CD4-positive, alpha-beta T cell (primary cell): Measurements from ENCODE around the gene TARM1. TPM values are rescaled to one million over a fixed set of nuclear protein-coding genes. Genes with fewer than 3 reads are reported as not detected.
"Not testable (repeated sequence)": the region's sequence is repeated elsewhere in the genome, so short reads cannot be mapped to it uniquely, and the experiment has no call there.

Experiments used
- ATAC-seq: fragments of 200-7000 bp; cut with Tn5 transposase; one replicate; pipeline ENCODE4 v1.10.0; 2022; ENCODE audit warnings: mild to moderate bottlenecking; ENCODE audit not compliant: poor library complexity
- CTCF ChIA-PET: fragments of 350-600 bp; sonication (Branson Sonifier 250); formaldehyde crosslinking; loops from one replicate; lab custom pipeline; 2021; ENCODE audit warnings: antibody characterized with exemption, inconsistent platforms; lab: Charles Lee
- POLR2A ChIA-PET: fragments of 350-600 bp; sonication (Branson Sonifier 250); formaldehyde crosslinking; loops from one replicate; lab custom pipeline; 2021; ENCODE audit warnings: antibody characterized with exemption, inconsistent platforms; lab: Charles Lee
- DNase-seq, 14 experiments: peaks; one replicate each; pipeline ENCODE4 v3.0.0-alpha.2; 2013 to 2020; ENCODE audit warnings: mixed read lengths in 2 of 14
- H3K27ac ChIP-seq, 2 donors: one replicate each; pipeline versions ENCODE4 v1.5.1 to v1.7.0; 2013; ENCODE audit warnings: low read length in 2 of 2, low read depth in 1 of 2, mild to moderate bottlenecking in 1 of 2
- H3K27me3 ChIP-seq, 2 experiments: 1 replicate in 1 of 2; 2 replicates in 1 of 2; pipeline versions ENCODE4 v1.6.1 to v1.7.0; 2013; ENCODE audit warnings: low read length in 2 of 2, control low read depth in 1 of 2, mild to moderate bottlenecking in 1 of 2, moderate library complexity in 1 of 2; ENCODE audit not compliant: insufficient read depth in 2 of 2, control insufficient read depth in 1 of 2
- H3K36me3 ChIP-seq: one replicate; pipeline ENCODE4 v1.6.1; 2013; ENCODE audit warnings: low read length, control low read depth; ENCODE audit not compliant: insufficient read depth
- H3K4me1 ChIP-seq: one replicate; pipeline ENCODE4 v1.6.1; 2013; ENCODE audit warnings: low read length, control low read depth; ENCODE audit not compliant: insufficient read depth
- H3K4me3 ChIP-seq: one replicate; pipeline ENCODE4 v1.5.1; 2013; ENCODE audit warnings: mild to moderate bottlenecking, low read length, moderate library complexity
- H3K9me3 ChIP-seq, 2 experiments: 1 replicate in 1 of 2; 2 replicates in 1 of 2; pipeline versions ENCODE4 v1.6.1 to v1.7.0; 2013; ENCODE audit warnings: low read length in 2 of 2, mild to moderate bottlenecking in 2 of 2, control low read depth in 1 of 2, moderate library complexity in 1 of 2; ENCODE audit not compliant: control insufficient read depth in 1 of 2, insufficient read depth in 1 of 2
- H3K27ac Mint-ChIP-seq: one replicate; pipeline ENCODE4 v1.8.0; 2020; ENCODE audit warnings: mixed read lengths
- H3K27me3 Mint-ChIP-seq: one replicate; pipeline ENCODE4 v1.8.0; 2021; ENCODE audit warnings: mixed read lengths
- H3K36me3 Mint-ChIP-seq: one replicate; pipeline ENCODE4 v1.8.0; 2021; ENCODE audit warnings: low read depth, mixed read lengths
- H3K4me1 Mint-ChIP-seq: one replicate; pipeline ENCODE4 v1.8.0; 2021; ENCODE audit warnings: low read depth, mixed read lengths
- H3K4me3 Mint-ChIP-seq: one replicate; pipeline ENCODE4 v1.8.0; 2020; ENCODE audit warnings: mild to moderate bottlenecking, mixed read lengths
- H3K9me3 Mint-ChIP-seq: one replicate; pipeline ENCODE4 v1.8.0; 2020; ENCODE audit warnings: mixed read lengths
- CTCF ChIP-seq: fragments of 200-600 bp; IDR thresholded peaks from one replicate; pipeline ENCODE4 v1.8.0; 2022; ENCODE audit warnings: antibody characterized with exemption, mild to moderate bottlenecking
- intact Hi-C, 2 experiments: fragments of 100-400 bp; cut with DNase I in 1 of 2; cut with micrococcal nuclease in 1 of 2; formaldehyde crosslinking; loops; one replicate each; pipeline versions ENCODE4 v1.15.1 to v1.9.0; 2023 to 2025; cut with DNase I, micrococcal nuclease
- total RNA-seq, 174 experiments: library from RNA in 2 of 174; stranded (reverse) in 2 of 174; gene quantifications; one replicate each; pipeline ENCODE4 v1.2.3 and lab custom pipeline; 2021 to 2026

Gene TARM1
- total RNA-seq, 2 experiments from 2014 or later = not detected

- Histone ChIP-seq H3K4me3 (no peak overlapping the region), H3K27ac (no peak overlapping the region), H3K4me1 (no peaks in the 10 kb centered on the region), H3K27me3 (peaks cover 18 to 19% of the 10 kb centered on the region in 2 experiments), H3K36me3 (no peaks in the 10 kb centered on the region), H3K9me3 (peaks cover 0 to 4% of the 10 kb centered on the region in 2 experiments)
- H3K9me3 Mint-ChIP-seq = no peaks in the 10 kb centered on the region
- H3K4me3 Mint-ChIP-seq = no peak overlapping the region
- H3K4me1 Mint-ChIP-seq = no peaks in the 10 kb centered on the region
- H3K36me3 Mint-ChIP-seq = no peaks in the 10 kb centered on the region
- no peak for ATAC-seq
- intact Hi-C loops = no loop called here
- TF ChIP-seq CTCF = no peak
- H3K27me3 Mint-ChIP-seq = peaks cover 57% of the 10 kb centered on the region
- ChIA-PET CTCF (interaction anchor here (1.3 kb wide), 1 partner anchor 12 kb away, joined by 4 read pairs; no protein-coding TSS in a partner anchor), POLR2A (no interaction called here)
- H3K27ac Mint-ChIP-seq = no peak overlapping the region
- DNase-seq = no peak
Observed at GRCh38 chr19:54041969-54042606, 39.1 kb downstream of the TARM1 start.

- CTCF ChIA-PET = no interaction called here
Observed at GRCh38 chr19:54040003-54040402, 41.2 kb downstream of the TARM1 start.

GRCh38 chr19:54036542-54036941 is 44.6 kb downstream of the TARM1 start:
- H3K27ac Mint-ChIP-seq, intact Hi-C loops, H3K27me3 ChIP-seq, H3K4me1 ChIP-seq, DNase-seq, H3K9me3 ChIP-seq, H3K27ac ChIP-seq, H3K9me3 Mint-ChIP-seq, H3K4me1 Mint-ChIP-seq, ATAC-seq, H3K36me3 ChIP-seq, H3K36me3 Mint-ChIP-seq, H3K4me3 ChIP-seq, CTCF ChIA-PET, POLR2A ChIA-PET, H3K4me3 Mint-ChIP-seq: not testable (repeated sequence)
- peaks cover 32% of the 10 kb centered on the region for H3K27me3 Mint-ChIP-seq

More at GRCh38 chr19:54040003-54040402, 41.2 kb downstream of the TARM1 start:
- Mint-ChIP-seq H3K4me3 (no peak overlapping the region), H3K4me1 (no peaks in the 10 kb centered on the region), H3K27ac (no peak overlapping the region), H3K9me3 (no peaks in the 10 kb centered on the region), H3K27me3 (peaks cover 50% of the 10 kb centered on the region), H3K36me3 (no peaks in the 10 kb centered on the region)
- DNase-seq = no peak
- no peaks in the 10 kb centered on the region for H3K36me3 ChIP-seq
- intact Hi-C loops = no loop called here
- H3K9me3 ChIP-seq = peaks cover 0 to 4% of the 10 kb centered on the region in 2 experiments
- H3K27ac ChIP-seq = no peak overlapping the region
- no peaks in the 10 kb centered on the region for H3K4me1 ChIP-seq
- POLR2A ChIA-PET = no interaction called here
- peaks cover 10 to 15% of the 10 kb centered on the region in 2 experiments for H3K27me3 ChIP-seq
- no peak for ATAC-seq
- TF ChIP-seq CTCF = no peak
- no peak overlapping the region for H3K4me3 ChIP-seq
